ENCODE results near the gene LDB3. TPM values are rescaled to one million over a fixed set of nuclear protein-coding genes. Genes with fewer than 3 reads are reported as not detected.
A peak's percentile ranks its signal among the peaks of the same experiment; 100 is the strongest.

LDB3 gene
- total RNA-seq, 1 donor from 2014 or later, result 0.46 TPM

DNA sequence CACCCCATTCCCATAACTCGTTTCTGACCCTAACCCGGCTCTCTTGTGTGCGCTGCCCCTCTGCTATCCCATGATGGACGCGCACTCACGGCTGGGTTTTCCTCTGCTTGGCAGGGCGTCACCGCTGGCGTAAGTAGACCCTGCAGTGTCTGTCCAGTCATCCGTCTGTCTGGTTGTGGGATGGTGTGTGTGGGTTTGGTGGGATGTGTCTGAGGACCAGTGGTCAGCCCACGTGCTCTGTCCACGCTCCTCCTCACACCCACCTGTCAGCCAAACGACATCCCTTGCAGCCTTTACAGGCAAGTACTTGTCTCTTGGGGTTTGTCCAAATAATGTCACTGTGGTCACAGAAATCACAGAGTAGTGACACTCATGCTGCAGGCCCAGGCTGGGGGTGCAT, 20.8 kb downstream of the LDB3 start:
- H3K36me3 Mint-ChIP-seq (ENCODE audit: unreplicated experiment), result no peaks in the 10 kb centered on the region
- no peak for TF ChIP-seq CTCF (IDR thresholded peaks at IDR 0.05)
- no peaks in the 10 kb centered on the region for H3K9me3 Mint-ChIP-seq (ENCODE audit: unreplicated experiment)
- H3K4me3 Mint-ChIP-seq (ENCODE audit: unreplicated experiment), result no peak overlapping the region
- no peaks in the 10 kb centered on the region for H3K27me3 Mint-ChIP-seq (ENCODE audit: unreplicated experiment)
- no peak for DNase-seq (ENCODE audit: extremely low spot score, unreplicated experiment)
- peak overlapping the region; percentile 34 for H3K27ac Mint-ChIP-seq (ENCODE audit: unreplicated experiment)
- peaks cover 67% of the 10 kb centered on the region for H3K4me1 Mint-ChIP-seq (ENCODE audit: unreplicated experiment)

DNA sequence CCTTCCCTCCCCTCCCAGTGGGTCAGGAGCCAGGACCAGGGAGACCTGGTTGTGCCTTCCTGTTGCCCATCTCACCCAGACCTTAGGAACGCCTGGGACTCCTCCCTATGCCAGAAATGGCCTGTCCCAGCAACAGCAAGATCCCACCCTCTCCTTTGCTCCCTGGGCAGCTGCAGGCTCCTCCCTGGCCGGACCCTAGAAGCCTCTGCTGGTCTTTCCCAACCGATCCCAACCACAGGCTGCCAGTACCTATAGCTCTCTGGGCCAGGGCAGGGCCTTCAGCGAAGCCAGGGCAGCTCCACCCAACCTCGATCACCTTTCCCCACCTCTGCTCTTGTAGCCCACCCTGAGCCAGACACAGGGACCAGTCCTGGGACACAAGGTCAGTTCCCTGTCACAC, 21.9 kb downstream of the LDB3 start:
- Mint-ChIP-seq H3K36me3 (ENCODE audit: unreplicated experiment) (no peaks in the 10 kb centered on the region), H3K27ac (ENCODE audit: unreplicated experiment) (no peak overlapping the region), H3K27me3 (ENCODE audit: unreplicated experiment) (no peaks in the 10 kb centered on the region), H3K4me3 (ENCODE audit: unreplicated experiment) (no peak overlapping the region), H3K4me1 (ENCODE audit: unreplicated experiment) (peaks cover 63% of the 10 kb centered on the region), H3K9me3 (ENCODE audit: unreplicated experiment) (no peaks in the 10 kb centered on the region)
- DNase-seq (ENCODE audit: extremely low spot score, unreplicated experiment), result no peak
- no peak for TF ChIP-seq CTCF (IDR thresholded peaks at IDR 0.05)

DNA sequence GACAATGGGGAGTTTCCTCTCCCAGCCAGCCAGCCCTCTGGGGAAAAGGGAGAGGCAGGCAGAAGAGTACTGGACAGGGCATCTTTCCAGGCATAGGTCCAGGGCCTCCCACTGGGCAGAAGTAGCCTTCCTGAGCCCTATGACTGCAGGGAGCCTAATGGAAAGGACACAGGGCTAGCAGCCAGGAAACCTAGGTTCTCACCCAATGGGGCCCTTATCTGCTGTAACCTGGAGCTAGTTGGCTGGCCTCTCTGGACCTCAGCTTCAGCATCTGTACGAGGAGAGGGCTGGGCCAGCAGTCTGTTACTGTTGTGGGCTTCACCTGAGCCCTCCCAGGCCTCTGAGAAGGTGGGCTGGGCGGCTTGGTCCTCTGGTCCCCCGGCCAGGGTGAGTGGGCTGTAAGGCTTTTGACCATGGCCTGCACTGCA, 22.4 kb downstream of the LDB3 start:
- H3K27me3 Mint-ChIP-seq (ENCODE audit: unreplicated experiment), result no peaks in the 10 kb centered on the region
- H3K27ac Mint-ChIP-seq (ENCODE audit: unreplicated experiment), result no peak overlapping the region
- no peak overlapping the region for H3K4me3 Mint-ChIP-seq (ENCODE audit: unreplicated experiment)
- H3K36me3 Mint-ChIP-seq (ENCODE audit: unreplicated experiment), result no peaks in the 10 kb centered on the region
- no peaks in the 10 kb centered on the region for H3K9me3 Mint-ChIP-seq (ENCODE audit: unreplicated experiment)
- DNase-seq (ENCODE audit: extremely low spot score, unreplicated experiment), result no peak
- no peak for TF ChIP-seq CTCF (IDR thresholded peaks at IDR 0.05)
- H3K4me1 Mint-ChIP-seq (ENCODE audit: unreplicated experiment), result peaks cover 60% of the 10 kb centered on the region

- no peak for TF ChIP-seq CTCF (IDR thresholded peaks at IDR 0.05)
- Mint-ChIP-seq H3K9me3 (ENCODE audit: unreplicated experiment) (no peaks in the 10 kb centered on the region), H3K27me3 (ENCODE audit: unreplicated experiment) (peaks cover 2% of the 10 kb centered on the region), H3K4me3 (ENCODE audit: unreplicated experiment) (no peak overlapping the region), H3K36me3 (ENCODE audit: unreplicated experiment) (no peaks in the 10 kb centered on the region), H3K27ac (ENCODE audit: unreplicated experiment) (no peak overlapping the region), H3K4me1 (ENCODE audit: unreplicated experiment) (peaks cover 60% of the 10 kb centered on the region)
- no peak for DNase-seq (ENCODE audit: extremely low spot score, unreplicated experiment)
These were observed 23.2 kb downstream of the LDB3 start for GRCh38 chr10:86691333-86692022.

GRCh38 chr10:86692023-86692514, 23.8 kb downstream of the LDB3 start:
- no peaks in the 10 kb centered on the region for H3K9me3 Mint-ChIP-seq (ENCODE audit: unreplicated experiment)
- peaks cover 57% of the 10 kb centered on the region for H3K4me1 Mint-ChIP-seq (ENCODE audit: unreplicated experiment)
- no peaks in the 10 kb centered on the region for H3K36me3 Mint-ChIP-seq (ENCODE audit: unreplicated experiment)
- DNase-seq (ENCODE audit: extremely low spot score, unreplicated experiment), result no peak
- peaks cover 4% of the 10 kb centered on the region for H3K27me3 Mint-ChIP-seq (ENCODE audit: unreplicated experiment)
- no peak overlapping the region for H3K27ac Mint-ChIP-seq (ENCODE audit: unreplicated experiment)
- no peak for TF ChIP-seq CTCF (IDR thresholded peaks at IDR 0.05)
- no peak overlapping the region for H3K4me3 Mint-ChIP-seq (ENCODE audit: unreplicated experiment)

Measured in osteocyte (in vitro differentiated cells).